Measurements from ENCODE around the gene ZNF609.
"Not testable (repeated sequence)": the region's sequence is repeated elsewhere in the genome, so short reads cannot be mapped to it uniquely, and the experiment has no call there.

The ZNF609 gene

GRCh38 chr15:64589435-64590084 is 129.2 kb downstream of the ZNF609 start:
- no peak for DNase-seq

GRCh38 chr15:64592845-64593244 is 132.5 kb downstream of the ZNF609 start:
- not testable (repeated sequence) for DNase-seq

- DNase-seq: peak; percentile 56
Observed at GRCh38 chr15:64596701-64597476, 136.5 kb downstream of the ZNF609 start.

GRCh38 chr15:64597477-64597822 is 137.1 kb downstream of the ZNF609 start:
- DNase-seq: no peak

GRCh38 chr15:64599226-64599625 is 138.8 kb downstream of the ZNF609 start:
- DNase-seq: no peak

GRCh38 chr15:64599716-64600115 is 139.3 kb downstream of the ZNF609 start:
- DNase-seq: no peak

GRCh38 chr15:64600794-64601193 is 140.4 kb downstream of the ZNF609 start:
- no peak for DNase-seq

- DNase-seq: no peak
Observed at GRCh38 chr15:64604319-64604718, 143.9 kb downstream of the ZNF609 start.

- DNase-seq: not testable (repeated sequence)
Observed at GRCh38 chr15:64607416-64607815, 147.0 kb downstream of the ZNF609 start.

GRCh38 chr15:64610257-64610919 is 150.0 kb downstream of the ZNF609 start:
- no peak for DNase-seq

GRCh38 chr15:64611085-64611725 is 150.8 kb downstream of the ZNF609 start:
- DNase-seq: no peak

- DNase-seq: no peak
Observed at GRCh38 chr15:64614519-64614918, 154.1 kb downstream of the ZNF609 start.

GRCh38 chr15:64617727-64618126 is 157.3 kb downstream of the ZNF609 start:
- no peak for DNase-seq

- DNase-seq: no peak
Observed at GRCh38 chr15:64618138-64618537, 157.8 kb downstream of the ZNF609 start.

GRCh38 chr15:64618540-64618939 is 158.2 kb downstream of the ZNF609 start:
- DNase-seq: no peak

- DNase-seq: no peak
Observed at GRCh38 chr15:64619880-64620839, 159.8 kb downstream of the ZNF609 start.

- DNase-seq: no peak
Observed at GRCh38 chr15:64621056-64621455, 160.7 kb downstream of the ZNF609 start.

- no peak for DNase-seq
Observed at GRCh38 chr15:64622410-64623260, 162.3 kb downstream of the ZNF609 start.

- DNase-seq: no peak
Observed at GRCh38 chr15:64623347-64623996, 163.1 kb downstream of the ZNF609 start.

- no peak for DNase-seq
Observed at GRCh38 chr15:64624242-64624641, 163.9 kb downstream of the ZNF609 start.

GRCh38 chr15:64629063-64629462 is 168.7 kb downstream of the ZNF609 start:
- no peak for DNase-seq

Measured in NCI-H1417 treated with DMSO at 0.1 percent for 48 hours (cell line).